ENCODE data around the gene CEP350.

Gene CEP350, protein sequence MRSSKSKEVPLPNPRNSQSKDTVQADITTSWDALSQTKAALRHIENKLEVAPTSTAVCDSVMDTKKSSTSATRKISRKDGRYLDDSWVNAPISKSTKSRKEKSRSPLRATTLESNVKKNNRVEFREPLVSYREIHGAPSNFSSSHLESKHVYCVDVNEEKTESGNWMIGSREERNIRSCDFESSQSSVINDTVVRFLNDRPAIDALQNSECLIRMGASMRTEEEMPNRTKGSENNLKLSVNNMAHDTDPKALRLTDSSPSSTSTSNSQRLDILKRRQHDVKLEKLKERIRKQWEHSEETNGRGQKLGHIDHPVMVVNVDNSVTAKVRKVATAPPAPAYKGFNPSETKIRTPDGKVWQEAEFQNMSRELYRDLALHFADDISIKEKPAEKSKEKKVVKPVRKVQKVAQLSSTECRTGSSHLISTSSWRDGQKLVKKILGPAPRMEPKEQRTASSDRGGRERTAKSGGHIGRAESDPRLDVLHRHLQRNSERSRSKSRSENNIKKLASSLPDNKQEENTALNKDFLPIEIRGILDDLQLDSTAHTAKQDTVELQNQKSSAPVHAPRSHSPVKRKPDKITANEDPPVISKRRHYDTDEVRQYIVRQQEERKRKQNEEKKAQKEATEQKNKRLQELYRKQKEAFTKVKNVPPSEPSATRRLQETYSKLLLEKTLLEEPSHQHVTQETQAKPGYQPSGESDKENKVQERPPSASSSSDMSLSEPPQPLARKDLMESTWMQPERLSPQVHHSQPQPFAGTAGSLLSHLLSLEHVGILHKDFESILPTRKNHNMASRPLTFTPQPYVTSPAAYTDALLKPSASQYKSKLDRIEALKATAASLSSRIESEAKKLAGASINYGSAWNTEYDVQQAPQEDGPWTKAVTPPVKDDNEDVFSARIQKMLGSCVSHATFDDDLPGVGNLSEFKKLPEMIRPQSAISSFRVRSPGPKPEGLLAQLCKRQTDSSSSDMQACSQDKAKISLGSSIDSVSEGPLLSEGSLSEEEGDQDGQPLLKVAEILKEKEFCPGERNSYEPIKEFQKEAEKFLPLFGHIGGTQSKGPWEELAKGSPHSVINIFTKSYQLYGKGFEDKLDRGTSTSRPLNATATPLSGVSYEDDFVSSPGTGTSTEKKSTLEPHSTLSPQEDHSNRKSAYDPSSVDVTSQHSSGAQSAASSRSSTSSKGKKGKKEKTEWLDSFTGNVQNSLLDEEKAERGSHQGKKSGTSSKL (N-terminal part only)

DNA sequence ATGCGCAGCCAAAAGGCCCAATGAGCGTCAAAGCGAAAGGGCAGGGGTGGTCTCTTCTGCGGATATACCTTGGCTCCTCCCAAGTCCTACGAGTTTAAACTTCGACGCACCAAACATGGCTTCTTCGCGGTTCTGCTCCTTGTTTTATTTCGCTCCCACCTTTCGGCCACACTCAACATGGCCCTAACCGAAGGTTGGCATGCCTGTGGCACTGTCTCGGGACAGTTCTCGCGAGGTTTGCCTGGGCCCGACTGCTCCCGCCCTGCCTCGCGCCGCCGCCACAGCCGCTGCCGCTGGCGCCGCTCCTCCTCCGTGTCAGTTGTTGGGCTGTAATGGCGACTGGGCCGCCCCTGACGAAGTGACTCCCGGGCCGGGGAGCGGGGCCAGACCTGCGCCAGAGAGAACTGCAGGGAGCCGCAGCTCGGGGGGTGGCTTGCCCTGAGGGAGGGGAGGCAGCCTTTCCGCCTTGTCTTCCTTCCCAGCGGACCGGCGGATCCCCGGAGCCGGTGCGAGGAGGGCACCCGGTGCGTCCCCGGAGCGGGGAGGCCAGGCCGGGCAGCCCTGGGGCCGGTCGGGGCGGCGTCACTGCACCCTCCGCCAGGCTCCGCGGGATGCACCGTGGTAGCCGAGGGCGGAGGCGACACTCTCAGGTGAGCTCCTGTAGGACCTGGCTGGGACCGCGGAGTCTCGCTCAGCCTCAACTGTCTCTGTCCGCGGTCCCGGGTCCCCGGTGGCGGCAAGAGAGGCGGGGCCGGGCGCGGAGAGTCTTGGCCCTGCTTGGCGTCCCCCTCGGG lies at the start of gene CEP350:
Gene CEP350, plus strand, starts transcription at position 318 of the 794 bp plus-strand sequence. CDS start 31,372 bp downstream, outside the sequence.
- TF ChIP-seq, protein P1, sequence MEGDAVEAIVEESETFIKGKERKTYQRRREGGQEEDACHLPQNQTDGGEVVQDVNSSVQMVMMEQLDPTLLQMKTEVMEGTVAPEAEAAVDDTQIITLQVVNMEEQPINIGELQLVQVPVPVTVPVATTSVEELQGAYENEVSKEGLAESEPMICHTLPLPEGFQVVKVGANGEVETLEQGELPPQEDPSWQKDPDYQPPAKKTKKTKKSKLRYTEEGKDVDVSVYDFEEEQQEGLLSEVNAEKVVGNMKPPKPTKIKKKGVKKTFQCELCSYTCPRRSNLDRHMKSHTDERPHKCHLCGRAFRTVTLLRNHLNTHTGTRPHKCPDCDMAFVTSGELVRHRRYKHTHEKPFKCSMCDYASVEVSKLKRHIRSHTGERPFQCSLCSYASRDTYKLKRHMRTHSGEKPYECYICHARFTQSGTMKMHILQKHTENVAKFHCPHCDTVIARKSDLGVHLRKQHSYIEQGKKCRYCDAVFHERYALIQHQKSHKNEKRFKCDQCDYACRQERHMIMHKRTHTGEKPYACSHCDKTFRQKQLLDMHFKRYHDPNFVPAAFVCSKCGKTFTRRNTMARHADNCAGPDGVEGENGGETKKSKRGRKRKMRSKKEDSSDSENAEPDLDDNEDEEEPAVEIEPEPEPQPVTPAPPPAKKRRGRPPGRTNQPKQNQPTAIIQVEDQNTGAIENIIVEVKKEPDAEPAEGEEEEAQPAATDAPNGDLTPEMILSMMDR (IDR thresholded peaks at IDR 0.05; ENCODE audit: insufficient read depth, low read length, poor library complexity, severe bottlenecking): no peak
- Histone ChIP-seq H3K4me3 (replicated peaks; ENCODE audit: low read depth, low read length) (peak within 1 kb of the TSS; percentile 96), H3K27me3 (replicated peaks; ENCODE audit: control insufficient read depth, insufficient read depth, low read length) (no peaks in the 10 kb centered on the region), H3K36me3 (ENCODE audit: control insufficient read depth, insufficient read depth, low read length) (no peaks in the 10 kb centered on the region)
- peak; percentile 96 for DNase-seq (ENCODE audit: extremely low read depth, insufficient read length)

DNA sequence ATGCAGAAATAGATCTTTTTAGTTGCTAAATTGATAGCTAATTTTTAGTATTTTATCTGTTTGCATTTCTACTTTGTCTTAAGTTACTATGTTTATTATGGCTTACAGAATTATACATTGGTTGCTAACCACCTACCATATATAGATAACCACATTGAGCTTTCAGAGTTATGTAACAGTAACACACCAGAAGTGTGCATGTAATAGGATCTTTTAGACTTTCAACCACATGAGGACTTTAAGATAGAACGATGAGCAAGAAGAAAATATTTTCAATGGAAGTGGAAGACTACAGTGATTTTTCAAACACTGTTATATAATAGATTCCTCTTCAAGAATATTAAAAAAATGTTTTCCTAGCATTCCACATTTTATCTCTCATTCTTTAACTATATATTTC lies 43.7 kb upstream of the CEP350 start:
- H3K36me3 ChIP-seq (ENCODE audit: control insufficient read depth, insufficient read depth, low read length): no peaks in the 10 kb centered on the region; the same call in none of the 2 replicates
- TF ChIP-seq, protein P1 (IDR thresholded peaks at IDR 0.05; ENCODE audit: insufficient read depth, low read length, poor library complexity, severe bottlenecking): no peak
- no peak overlapping the region for H3K4me3 ChIP-seq (replicated peaks; ENCODE audit: low read depth, low read length)
- DNase-seq (ENCODE audit: extremely low read depth, insufficient read length): no peak
- H3K27me3 ChIP-seq (replicated peaks; ENCODE audit: control insufficient read depth, insufficient read depth, low read length): no peaks in the 10 kb centered on the region

DNA sequence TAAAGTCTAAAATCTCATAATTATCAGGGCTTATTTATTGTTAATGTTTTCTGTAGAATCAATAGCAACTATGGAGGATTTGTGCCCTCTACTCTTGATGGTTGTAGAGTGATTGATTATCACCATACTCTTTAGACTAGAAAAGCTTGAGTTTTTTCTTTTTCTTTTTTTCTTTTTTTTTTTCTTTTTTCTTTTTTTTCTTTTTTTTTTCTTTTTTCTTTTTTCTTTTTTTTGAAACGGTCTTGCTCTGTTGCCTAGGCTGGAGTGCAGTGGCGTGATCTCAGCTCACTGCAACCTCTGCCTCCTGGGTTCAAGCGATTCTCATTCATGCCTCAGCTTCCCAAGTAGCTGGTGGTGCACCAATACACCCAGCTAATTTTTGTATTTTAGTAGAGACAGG lies 42.8 kb upstream of the CEP350 start:
- Histone ChIP-seq H3K27me3 (replicated peaks; ENCODE audit: control insufficient read depth, insufficient read depth, low read length) (no peaks in the 10 kb centered on the region), H3K36me3 (ENCODE audit: control insufficient read depth, insufficient read depth, low read length) (no peaks in the 10 kb centered on the region; the same call in none of the 2 replicates)

DNA sequence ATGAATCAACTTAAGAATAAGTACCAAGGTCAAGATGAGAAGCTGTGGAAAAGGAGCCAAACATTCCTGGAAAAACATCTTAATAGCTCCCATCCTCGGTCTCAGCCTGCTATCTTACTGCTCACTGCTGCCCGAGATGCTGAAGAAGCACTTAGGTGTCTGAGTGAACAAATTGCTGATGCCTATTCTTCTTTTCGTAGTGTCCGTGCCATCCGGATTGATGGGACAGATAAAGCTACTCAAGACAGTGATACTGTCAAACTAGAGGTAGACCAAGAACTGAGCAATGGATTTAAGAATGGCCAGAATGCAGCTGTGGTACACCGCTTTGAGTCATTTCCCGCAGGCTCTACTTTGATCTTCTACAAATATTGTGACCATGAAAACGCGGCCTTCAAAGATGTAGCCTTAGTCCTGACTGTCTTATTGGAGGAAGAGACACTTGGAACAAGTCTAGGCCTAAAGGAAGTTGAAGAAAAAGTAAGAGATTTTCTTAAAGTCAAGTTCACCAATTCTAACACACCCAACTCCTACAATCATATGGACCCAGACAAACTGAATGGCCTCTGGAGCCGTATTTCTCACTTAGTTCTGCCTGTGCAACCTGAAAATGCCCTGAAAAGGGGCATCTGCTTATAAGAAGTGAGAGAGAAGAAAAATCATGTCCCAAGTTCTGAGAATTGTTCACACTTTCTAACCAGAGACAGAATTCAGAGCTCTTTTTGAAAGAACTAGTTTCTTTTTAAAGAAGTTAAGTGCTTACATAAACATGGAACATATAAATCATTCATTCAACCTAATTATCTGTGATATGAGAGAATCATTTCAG lies 36.8 kb upstream of the CEP350 start:
- Histone ChIP-seq H3K4me3 (replicated peaks; ENCODE audit: low read depth, low read length) (no peak overlapping the region), H3K27me3 (replicated peaks; ENCODE audit: control insufficient read depth, insufficient read depth, low read length) (no peaks in the 10 kb centered on the region), H3K36me3 (ENCODE audit: control insufficient read depth, insufficient read depth, low read length) (peaks cover 4% of the 10 kb centered on the region)
- no peak for DNase-seq (ENCODE audit: extremely low read depth, insufficient read length)
- TF ChIP-seq, protein P1 (IDR thresholded peaks at IDR 0.05; ENCODE audit: insufficient read depth, low read length, poor library complexity, severe bottlenecking): no peak

More for the DNA sequence above, 42.8 kb upstream of the CEP350 start:
- TF ChIP-seq, protein P1 (IDR thresholded peaks at IDR 0.05; ENCODE audit: insufficient read depth, low read length, poor library complexity, severe bottlenecking): no peak
- H3K4me3 ChIP-seq (replicated peaks; ENCODE audit: low read depth, low read length): no peak overlapping the region
- DNase-seq (ENCODE audit: extremely low read depth, insufficient read length): no peak
